K562 (cell line): ENCODE data around the gene CACNA2D4.

Experiments
- CTCF ChIP-seq, 3 experiments: IDR thresholded peaks in 2 of 3; conservative IDR thresholded peaks in 1 of 3; 2 replicates each; pipeline ENCODE4 v1.5.1; 2011 to 2012; ENCODE audit warnings: low read length in 3 of 3, mild to moderate bottlenecking in 3 of 3, control low read depth in 2 of 3, improper control_type of control experiment in 1 of 3, inconsistent platforms in 1 of 3, low read depth in 1 of 3, mixed read lengths in 1 of 3, moderate library complexity in 1 of 3; ENCODE audit not compliant: insufficient read depth in 2 of 3
- E2F1 ChIP-seq: sonication (generic); formaldehyde crosslinking; IDR thresholded peaks from 2 replicates; pipeline ENCODE4 v1.8.1; 2023; ENCODE audit warnings: mild to moderate bottlenecking, missing genetic modification reagents, moderate library complexity
- MTA2 ChIP-seq: fragments of 450-650 bp; IDR thresholded peaks from 2 replicates; pipeline ENCODE4 v1.6.1; 2016; ENCODE audit warnings: low read depth
- SIN3A ChIP-seq, 2 experiments: fragments of 150-350 bp in 1 of 2; IDR thresholded peaks; 2 replicates each; pipeline ENCODE4 v1.6.1; 2011 to 2016; ENCODE audit warnings: borderline replicate concordance in 2 of 2, low read depth in 2 of 2, low read length in 2 of 2, mild to moderate bottlenecking in 2 of 2, moderate library complexity in 2 of 2; ENCODE audit not compliant: control insufficient read depth in 1 of 2
- ZNF280A ChIP-seq: fragments of 450-650 bp; IDR thresholded peaks from 2 replicates; pipeline ENCODE4 v1.6.1; 2018; ENCODE audit warnings: mild to moderate bottlenecking, low read depth; ENCODE audit not compliant: partially characterized antibody

DNA sequence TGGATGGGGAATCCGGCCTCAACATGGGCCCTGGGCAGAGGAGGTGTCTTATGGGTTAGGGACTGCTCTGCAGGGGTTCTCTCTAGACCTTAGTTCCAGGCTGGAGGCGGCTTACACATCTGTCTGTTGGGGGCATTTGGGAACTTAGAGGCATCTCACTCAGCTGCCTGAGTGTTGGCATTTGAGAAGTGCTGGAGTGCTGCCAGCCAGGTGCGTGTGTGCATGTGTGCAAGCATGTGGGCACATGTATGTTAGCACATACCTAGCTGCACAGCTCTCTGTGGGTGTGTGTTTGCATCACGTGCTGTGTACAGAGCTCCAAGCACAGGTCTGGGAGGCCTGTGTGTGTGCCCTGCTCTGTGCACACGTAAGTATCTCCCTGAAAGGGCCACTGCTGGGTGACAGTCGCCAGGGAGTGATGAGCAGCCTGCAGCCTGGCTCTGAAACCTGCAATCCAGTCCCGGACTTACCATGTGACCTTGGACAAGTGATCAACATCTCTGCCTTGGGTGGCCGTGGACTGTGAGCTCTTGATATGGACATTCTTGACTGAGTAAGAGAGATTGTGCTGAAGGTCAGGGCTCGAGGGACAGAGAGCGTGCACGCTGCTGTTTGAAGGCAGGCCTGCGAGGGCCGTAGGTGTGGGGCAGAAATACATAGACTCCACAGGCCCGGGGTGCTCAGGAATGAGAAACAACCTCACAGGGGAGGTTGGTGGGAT, 92.9 kb downstream of the CACNA2D4 start:
- no peak for TF ChIP-seq MTA2
- no peak for TF ChIP-seq E2F1 (CRISPR knock-in tag)
- TF ChIP-seq ZNF280A = no peak
- TF ChIP-seq CTCF (IDR thresholded peaks at IDR 0.05 in 2 of 3, conservative IDR thresholded peaks at IDR 0.05 in 1 of 3; ENCODE audit: insufficient read depth in 2 of 3, low read depth in 1 of 3, low read length in 3 of 3) = no peak
- no peak for TF ChIP-seq SIN3A (IDR thresholded peaks at IDR 0.05; ENCODE audit: borderline replicate concordance in 2 of 2, control insufficient read depth in 1 of 2, low read depth in 2 of 2, low read length in 2 of 2)
